HG03520 (cell line): ENCODE measurements around the gene MINAR2.

ENCODE experiments used
- ATAC-seq: cut with Tn5 transposase; IDR thresholded peaks from one replicate; pipeline ENCODE4 v1.9.1; 2021; ENCODE audit warnings: mild to moderate bottlenecking, moderate library complexity; ENCODE audit not compliant: unreplicated experiment

The MINAR2 gene, protein sequence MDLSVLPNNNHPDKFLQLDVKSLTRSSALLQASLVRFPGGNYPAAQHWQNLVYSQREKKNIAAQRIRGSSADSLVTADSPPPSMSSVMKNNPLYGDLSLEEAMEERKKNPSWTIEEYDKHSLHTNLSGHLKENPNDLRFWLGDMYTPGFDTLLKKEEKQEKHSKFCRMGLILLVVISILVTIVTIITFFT

GRCh38 chr5:129747572-129748407, at the start of gene MINAR2:
MINAR2 (plus strand) TSS chr5:129748094; CDS start chr5:129748191, 97 bp downstream.
- no peak for ATAC-seq

DNA sequence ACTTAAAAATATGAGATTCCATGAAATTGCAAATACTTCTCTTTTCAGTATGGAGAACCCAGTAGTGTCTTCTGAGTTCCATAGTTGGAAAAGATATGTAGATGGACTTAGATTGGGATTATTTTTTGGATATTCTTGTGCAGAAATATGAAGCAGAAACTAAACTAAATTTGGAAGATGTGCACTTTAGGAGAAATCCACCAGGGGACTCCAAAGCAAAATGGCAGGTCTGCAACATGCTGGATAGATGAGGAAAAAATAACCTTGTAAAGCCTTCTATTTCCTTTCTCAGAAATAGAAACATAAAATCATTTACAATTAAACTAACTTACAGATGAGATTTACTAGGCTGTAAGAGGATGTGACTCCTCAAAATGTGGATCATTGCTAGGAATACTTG, 49.2 kb upstream of the MINAR2 start:
- ATAC-seq, result no peak

GRCh38 chr5:129716235-129716634, 31.7 kb upstream of the MINAR2 start:
- no peak for ATAC-seq

- no peak for ATAC-seq
Measured at GRCh38 chr5:129716651-129717050, 31.2 kb upstream of the MINAR2 start.

DNA sequence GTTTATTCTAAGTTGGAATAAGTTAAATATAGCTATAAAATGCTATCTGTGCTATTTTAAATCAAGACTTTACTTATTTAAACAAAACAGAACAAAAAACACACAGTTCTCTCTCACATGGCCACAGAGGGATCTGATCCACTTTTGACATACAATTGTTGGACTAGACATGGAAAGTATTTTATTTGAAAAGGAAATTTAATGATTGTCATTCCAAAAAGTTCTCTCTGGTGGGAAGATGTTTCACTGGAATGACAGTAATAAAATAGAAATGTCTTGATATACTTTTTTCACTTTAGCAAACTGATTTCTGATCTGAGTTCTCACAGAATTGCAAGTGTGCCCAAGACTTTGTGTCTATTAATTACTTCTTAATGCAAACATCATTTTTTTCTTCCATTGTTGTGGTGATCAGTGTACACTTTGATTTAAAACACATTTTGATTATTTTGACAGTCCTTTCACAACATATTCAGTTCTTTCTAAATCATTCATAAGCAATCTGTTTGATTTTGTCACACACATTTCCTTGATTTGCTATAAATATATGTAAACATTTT, 30.1 kb upstream of the MINAR2 start:
- no peak for ATAC-seq

DNA sequence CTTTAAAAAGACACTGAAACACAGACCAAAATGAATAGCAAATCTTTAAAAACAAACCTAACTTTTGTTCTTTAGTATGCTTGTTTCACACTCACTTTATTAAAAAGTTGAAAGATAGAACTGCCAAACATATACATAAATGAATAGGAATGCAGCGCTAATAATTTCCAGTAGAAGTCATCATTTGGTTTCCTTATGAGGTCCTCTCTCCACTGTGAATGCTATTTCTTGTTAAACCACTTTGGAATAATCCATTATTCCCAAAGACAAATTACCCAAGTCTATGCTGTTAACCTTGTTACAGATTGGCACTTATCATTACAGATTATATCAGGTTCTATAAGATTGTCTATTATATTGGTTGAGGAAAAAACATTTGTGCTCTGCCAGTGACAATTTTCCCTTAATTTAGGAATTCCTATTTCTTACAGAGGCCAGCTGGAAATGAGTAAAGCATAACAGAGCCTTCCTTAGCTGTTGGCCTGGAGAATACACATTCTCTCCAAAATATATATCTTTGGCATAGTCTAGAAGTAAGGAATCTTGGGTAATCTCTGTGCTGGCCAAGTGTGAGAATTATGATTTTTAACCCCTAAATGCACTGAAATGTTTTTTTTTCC, 29.3 kb upstream of the MINAR2 start:
- no peak for ATAC-seq

DNA sequence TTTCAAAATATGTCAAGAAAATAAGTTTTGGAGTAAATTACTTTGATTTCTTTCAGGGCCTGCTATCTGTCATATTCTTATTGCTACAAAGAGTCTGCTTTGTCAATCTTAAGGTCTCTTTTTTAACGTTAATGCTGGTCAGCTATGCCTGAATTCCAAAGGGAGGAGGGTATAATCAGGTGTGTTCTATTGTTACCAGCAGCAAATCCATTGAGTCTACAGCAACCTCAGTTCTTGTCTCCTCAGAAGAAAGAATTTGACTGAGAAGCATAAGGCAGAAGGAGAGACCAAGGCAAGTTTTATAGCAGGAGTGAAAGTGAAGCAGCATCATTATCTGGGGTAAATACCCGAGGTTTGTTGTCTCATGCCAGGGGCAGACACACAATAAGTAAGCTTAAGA, 23.7 kb upstream of the MINAR2 start:
- ATAC-seq, result no peak

DNA sequence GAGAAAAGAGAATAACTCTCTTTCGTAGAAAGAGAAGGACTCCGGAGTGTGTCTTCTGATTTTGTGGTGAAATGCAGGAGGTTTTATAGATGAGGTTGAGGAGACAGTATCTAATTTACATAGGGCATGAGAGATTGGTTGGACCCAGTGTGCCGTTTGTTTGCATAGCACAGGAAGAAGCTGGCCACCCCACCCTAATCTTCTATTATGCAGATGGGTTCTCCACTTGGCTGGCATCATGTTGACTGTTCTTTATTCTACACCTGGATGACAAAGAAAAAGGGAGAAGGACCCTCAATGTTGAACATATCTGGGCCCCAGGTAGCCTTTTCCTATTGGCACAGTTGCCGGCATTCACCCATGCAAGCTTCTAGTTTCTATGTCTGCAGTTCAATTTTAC, 23.2 kb upstream of the MINAR2 start:
- no peak for ATAC-seq

- ATAC-seq, result no peak
Measured at GRCh38 chr5:129739773-129740172, 8.1 kb upstream of the MINAR2 start.

DNA sequence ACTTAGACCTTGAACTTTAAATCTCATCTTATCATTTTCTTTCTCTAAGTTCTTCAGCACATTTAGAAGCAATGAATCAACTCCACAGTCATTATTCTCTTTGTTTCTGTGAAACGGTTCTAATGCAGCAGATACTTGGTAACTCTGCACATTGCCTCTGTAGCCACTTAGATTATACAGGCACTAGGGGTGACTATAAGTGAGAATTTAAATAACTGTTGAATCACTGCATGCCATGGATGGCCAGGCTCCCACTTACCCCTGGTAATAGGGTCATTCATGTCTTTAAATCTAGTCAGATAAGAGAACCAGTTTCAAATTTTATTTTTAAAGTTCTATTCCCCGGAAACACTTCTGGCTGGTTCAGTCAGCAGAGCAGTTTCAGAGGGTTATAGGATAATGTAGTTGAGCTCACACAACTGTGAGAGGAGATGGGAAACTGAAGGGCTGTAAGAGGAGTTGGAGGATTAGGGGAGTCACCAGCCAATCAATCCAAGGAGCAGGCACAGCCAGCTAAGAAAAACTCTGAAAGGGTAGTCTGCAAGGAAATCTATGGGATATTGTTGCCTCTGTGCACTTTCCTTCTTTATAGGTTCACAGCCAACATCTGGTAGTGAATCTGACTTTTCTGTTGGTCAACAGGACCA, 4.2 kb upstream of the MINAR2 start:
- ATAC-seq, result no peak

DNA sequence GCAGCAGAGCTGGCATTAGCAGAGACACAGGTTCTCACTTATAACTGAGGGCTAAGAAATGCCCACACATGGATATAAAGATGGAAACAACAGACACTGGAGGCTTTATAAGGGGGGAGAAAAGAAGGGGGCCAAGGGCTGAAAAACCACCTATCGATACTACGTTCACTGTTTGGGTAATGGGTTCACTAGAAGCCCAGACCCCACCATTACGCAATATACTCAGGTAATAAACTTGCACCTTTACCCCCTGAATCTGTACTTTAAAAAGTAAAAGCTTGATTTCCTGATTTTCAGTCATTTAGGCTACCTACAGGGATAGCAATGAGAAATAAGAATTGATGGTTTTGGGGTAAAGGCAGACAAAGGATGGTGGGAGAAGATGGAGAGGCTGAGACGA, 1.9 kb upstream of the MINAR2 start:
- ATAC-seq, result no peak

DNA sequence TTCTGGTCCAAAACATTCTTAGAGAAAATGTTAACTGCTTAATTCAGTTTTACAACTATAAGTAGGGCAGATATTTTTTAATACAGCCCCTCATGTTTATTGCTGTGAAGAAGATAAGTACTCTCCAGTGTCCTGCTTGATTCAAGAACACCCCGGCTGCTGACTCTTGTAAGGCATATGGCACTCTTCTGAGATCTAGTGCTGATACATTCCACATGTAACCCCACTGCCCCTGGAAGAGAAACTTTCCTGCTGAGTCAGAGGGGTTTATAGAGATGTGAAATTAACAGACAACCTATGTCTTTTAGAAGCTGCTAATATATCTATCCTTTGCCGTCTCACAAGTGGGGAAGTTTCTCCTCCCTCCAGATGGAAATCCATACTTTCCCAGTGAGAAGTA, 1.0 kb upstream of the MINAR2 start:
- ATAC-seq, result no peak

DNA sequence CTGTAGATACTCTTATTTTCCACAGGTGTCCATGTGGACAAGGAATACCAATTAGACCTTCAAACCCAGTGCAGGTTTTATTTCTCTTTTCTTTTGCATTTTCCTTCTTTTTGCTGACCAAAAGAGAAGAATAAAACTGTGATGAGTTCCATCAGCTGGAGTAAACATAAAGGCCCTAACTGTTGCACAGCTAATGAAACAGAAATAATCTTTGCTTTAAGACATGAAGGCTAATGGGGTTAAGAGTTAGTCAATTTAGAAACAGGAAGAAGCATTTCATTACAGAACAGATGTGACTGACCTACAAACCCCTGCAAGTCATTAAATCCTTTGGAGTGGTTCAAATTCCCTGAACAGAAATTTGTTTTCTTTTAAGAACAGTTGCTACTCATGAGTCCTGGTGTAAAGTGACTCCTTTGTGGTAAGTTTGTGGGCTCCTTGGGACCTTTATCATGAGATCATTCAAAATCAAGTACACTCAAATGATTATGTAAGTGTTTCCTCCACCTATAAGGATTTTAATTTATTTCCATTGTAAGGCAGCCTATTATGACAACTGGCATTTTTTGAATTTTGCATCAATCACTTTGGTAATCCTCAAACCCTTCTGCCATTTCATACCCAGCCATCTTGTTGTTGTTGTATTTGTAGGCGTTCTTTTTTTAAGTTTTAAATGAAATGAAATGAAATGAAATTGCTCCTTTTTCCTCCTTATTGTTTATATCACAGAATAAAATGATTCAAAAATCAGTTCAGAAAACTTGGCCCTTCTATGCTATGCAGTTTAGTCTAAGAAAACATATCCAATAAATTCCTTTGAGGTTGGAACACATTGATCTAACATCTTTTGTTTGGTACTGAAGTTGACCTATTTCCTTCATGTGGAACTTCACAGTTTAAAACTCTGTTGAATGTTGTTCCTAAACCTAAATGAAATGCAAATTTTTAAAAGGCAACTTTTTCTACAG, 1.3 kb downstream of the MINAR2 start:
- ATAC-seq, result no peak

DNA sequence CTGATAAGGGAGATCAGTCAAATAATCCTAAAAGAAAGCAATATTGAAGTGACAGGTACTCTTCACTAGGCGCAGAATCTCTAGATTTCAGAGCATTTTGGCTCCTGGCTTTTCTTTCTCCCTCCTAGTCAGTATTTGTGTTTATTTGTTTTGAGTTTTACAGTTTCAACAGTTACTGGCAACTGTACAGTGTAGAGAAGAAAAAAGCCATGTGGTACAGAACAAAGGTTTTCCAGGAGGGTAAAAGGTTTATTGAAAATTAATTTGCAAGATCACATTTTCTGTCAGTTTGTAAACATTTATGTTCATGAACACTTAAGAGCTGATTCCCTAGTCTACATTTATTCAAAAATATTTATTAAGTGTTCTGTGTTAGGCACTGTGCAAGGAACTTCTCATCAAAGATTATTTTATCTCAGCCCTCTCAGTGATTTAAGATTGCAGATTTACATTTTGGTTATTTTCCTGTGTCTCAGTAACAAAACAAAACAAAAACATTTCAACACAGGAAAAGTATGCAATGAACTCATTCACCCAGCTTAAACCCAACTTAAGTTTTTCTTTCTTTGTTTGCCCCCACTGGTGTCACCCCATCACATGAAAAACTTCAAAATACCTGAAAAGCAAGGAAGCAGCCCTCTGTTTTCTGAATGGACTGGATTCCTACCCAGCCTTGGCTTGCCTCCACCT, 12.9 kb downstream of the MINAR2 start:
- ATAC-seq, result no peak

GRCh38 chr5:129763651-129764050, 15.8 kb downstream of the MINAR2 start:
- no peak for ATAC-seq

GRCh38 chr5:129766798-129767197, 18.9 kb downstream of the MINAR2 start:
- ATAC-seq, result no peak

GRCh38 chr5:129767927-129768380, 20.1 kb downstream of the MINAR2 start:
- ATAC-seq, result peak; percentile 92

DNA sequence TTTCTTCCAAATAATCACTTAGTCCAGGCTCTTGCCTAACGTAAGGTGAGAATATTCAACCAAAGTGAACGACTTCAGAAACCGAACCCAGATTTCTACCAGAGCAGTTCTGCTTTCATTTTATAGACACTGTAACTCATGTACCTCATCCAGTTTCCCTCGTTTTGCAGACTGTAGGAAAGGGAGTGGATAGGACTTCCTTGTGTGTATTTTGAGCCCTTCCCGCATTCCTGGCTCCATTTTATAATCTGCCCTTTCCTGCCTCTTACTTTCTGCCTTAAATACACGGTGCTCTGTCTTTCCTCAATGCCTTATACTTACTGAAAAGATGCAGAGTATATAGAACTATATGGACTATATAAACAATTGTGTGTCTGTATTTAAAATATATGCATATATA, 20.8 kb downstream of the MINAR2 start:
- no peak for ATAC-seq

- no peak for ATAC-seq
Measured at GRCh38 chr5:129770024-129770820, 22.3 kb downstream of the MINAR2 start.
